RKO (cell line): ENCODE data around the gene LRRC27.

Source experiments
- DNase-seq: peaks from one replicate; pipeline ENCODE4 v3.0.0-alpha.2; 2016; ENCODE audit warnings: low spot score

The LRRC27 gene

DNA sequence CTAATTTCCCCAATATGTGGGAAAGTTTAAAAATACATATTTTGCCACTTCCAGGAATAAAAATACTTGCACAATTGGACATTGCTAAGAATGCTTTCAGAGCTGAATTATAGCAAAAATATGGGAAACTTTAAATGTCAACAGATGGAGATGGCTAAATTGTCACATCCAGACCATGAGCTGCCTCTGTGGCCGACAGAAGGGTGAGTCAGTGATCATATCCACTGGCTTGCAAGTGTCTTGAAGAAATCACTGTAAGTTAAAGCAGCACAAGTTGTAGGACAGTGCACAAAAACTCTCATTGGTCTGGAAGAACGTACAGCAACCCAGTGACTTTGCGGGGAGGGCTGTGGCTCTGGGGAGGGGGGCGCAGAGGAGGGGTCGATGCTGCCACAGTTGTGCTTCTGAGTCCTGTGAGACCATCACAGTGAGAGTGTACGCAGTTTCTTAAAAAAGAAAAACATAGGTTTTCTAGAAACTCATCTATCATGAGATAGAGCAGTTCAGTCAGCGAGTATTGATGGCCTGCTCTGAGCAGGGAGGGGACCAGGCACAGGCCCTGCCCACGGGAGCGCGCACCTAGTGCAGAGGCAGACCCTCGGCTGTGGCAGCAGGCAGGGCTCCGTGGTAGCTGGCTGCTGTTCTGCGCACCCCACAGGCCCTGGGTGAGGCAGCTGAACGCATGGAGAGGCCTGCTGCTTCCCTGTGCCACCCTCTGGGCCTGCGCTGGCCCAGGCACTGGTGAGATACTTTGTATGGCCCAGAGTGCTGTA, 25.5 kb downstream of the LRRC27 start:
- no peak for DNase-seq

DNA sequence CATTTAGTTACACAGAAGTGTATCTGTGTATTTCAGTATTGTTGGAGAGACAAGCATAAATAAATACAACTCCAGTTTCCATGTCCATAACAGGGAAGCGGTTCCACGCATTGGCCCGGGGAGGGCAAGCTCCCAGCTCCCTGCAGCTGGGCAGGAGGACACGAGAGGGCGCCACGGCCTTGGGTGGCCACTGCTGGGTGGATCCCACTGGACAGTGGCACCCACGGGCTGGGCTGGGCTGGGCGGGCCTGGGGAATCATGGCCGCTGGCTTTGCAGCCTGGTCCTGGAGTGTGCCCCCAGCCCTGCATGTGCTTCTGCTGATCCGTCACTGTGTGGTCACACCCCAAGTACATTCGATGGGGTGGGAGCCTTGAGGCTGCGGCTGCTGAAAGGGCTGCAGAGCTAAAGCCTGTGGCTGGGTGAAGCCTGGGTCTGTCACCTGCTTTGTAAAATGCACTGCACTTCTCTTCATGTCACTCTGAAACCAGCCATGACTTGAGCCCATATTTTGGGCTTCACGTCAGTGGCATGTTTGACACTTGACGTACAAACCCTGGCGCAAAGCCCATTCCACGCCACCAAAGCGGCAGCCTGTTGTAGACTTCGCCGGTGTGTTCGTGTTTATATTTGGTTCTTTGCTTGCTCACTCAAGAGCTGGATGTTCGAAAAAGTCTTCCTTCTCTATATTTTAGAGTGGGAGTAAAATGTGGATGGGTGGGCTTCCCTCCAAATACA, 27.5 kb downstream of the LRRC27 start:
- no peak for DNase-seq

DNA sequence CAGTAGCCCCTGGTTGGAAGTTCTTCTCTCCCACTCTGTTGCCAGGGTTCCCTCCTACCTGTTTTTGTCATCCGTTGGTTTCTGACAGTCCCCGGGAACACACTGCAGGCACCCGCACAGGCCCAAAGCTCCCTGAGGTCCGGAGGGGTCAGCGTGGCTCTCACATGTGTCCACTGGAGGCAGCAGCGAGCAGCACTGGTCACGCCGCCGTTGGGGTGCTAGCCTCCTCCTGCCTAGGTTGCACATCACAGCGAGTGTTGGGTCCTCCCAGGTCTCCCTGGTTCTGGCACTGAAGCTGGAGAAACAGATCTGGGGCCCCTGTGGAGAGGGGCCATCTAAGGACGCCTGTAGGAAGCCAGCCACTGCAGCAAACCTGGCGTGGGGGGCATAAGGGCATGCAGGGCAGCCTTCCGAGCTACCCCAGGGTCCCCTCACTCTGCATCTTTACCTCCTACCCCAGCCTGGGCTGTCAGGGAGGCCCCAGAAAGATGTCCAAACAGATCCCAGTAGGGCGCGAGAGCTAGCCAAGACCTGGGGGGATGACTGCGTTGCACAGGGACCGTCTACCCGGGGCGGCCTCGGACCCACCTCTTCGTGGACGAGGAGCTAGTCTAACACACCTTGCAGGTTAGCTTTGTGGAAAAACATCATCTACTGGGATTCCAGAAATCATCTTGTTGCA, 28.9 kb downstream of the LRRC27 start:
- peak; percentile 28 for DNase-seq

DNA sequence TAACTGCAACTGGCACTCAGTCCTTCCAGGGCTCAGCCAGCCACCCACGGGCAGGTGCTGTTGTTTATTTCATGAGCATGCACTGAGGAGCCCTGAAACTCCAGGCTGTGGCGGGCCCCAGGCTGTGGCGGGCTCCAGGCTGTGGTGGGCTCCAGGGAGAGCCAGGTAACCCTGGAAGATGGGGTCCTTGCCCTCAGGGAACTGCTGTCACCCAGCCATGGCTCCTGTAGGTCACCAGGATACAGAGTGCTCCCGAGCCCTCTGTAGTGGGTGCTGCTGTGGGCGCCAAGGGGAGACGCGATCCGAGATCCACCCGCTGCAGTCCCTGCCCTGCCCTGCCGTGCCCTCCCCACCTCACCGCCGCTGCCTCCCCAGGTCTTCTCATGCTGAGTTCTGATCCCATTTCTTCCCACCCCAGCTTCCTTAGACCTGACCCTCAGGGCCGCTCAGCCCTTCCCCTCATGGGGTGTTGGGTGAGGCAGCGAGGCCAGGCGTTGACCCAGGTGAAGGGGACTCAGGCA, 29.6 kb downstream of the LRRC27 start:
- DNase-seq: no peak

DNA sequence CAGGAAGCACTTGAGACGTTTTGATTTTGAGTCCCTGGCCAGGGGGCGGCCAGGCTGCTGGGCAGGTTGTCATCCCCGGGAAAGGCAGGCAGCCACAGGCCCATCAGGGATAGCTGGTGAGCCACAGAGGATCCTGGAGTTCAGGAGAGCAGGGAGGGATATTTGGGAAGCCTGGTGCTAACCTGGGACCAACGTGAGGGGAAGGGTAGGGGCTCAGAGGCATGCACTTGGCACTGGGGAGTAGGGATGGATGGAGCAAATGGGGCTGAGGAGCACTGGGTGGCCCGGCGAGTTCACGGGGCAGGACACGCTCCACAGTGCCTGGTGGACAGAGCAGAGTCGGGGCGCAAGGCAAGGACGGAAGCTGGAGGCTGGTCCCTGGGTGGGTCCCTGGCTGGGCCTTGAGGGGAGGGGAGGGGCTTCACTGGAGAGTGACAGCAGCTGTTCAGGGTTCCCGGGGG, 30.2 kb downstream of the LRRC27 start:
- DNase-seq: no peak

DNA sequence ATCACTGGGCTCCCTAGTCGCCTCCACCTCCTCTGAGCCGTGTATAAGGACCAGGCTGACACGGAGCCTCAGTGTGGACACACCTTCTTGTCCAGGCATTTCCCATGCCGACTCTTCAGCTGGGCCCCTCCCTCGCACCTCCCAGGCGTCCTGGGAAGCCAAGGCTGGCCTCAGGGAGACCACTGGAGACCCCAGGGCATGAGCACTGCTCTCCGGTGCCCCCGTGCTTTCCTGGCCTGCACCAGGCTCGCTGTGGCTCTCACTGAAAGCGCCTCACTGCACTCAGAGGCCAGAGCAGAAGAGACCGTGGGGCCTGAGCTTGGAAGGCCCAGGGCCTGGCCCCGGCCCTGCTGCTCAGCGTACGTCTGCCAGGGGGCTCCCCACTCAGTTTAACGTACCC, 31.4 kb downstream of the LRRC27 start:
- DNase-seq: no peak

DNA sequence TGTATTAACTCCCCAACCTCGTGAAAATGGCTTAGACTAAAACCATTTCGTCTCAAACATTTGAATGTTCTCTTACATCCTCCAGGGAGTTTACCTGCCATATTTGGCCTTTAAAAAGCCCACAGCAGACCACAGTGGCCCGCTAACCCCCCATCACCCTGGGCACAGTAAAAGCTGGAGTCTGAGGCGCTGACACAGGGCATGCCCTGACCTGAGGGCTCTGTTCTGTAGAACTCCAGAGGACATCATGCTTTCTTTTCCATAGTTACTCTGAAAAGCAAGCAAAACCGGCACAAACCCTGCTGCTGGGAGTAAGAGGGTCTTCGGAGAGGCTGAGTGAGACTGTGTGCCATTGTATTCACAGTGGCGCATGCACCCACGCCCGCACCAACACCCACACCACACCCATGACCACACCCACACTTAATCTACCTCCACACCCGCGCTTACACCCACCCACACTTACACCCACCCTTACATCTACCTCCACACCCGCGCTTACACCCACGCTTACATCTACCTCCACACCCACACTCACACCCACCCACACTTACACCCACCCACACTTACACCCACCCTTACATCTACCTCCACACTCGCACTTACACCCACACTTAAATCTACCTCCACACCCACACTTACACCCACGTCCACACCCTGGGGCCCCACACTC, 32.1 kb downstream of the LRRC27 start:
- DNase-seq: no peak

DNA sequence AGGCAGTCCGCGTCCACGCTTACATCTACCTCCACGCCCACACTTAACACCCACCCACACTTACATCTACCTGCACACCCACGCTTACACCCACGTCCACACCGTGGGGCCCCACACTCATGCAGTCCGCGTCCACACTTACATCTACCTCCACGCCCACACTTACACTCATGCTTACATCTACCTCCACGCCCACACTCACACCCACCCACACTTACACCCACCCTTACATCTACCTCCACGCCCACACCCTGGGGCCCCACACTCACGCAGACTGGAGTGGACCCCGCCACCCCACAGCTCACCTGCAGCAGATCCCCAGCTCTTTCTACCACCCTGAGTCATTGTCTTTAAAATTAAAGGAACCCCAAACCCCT, 32.6 kb downstream of the LRRC27 start:
- no peak for DNase-seq

DNA sequence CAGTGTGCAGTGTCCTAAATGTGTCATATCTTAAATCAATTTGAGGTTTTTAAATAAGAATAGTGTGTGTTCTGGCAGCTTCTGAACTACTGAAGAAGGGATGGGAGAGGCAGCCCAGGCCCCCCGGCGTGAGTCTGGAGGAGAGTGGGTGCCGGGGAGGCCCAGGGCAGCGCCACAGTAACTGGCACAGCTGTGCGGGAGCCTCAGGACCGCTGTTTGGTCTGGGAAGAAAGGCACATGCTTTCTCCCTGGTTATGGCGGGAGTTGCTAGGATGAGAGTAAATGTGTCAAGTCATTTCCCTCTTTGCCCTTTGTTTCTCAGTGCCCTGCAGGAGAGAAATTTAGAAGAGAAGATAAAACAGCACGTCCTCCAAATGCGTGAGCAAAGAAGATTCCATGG, 33.1 kb downstream of the LRRC27 start:
- no peak for DNase-seq

DNA sequence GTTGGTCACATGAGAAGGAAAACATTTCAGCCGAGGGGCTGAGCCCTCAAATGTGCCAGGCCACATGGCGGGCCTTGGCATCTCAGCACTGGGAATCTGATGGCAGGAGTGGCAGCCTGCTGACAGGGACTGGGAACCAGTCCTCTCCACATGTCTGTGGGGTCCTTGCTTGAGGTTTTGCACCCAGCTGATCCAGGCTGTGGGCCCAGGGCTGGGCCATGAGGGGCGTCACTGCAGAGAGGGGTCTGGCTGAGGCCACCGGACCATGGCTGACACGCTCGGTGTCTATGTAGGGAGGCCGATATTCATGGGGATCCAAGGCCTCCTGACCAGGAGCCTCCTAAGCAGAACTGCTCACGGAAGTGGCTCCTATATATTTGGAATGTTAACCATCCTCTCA, 34.0 kb downstream of the LRRC27 start:
- DNase-seq: no peak

DNA sequence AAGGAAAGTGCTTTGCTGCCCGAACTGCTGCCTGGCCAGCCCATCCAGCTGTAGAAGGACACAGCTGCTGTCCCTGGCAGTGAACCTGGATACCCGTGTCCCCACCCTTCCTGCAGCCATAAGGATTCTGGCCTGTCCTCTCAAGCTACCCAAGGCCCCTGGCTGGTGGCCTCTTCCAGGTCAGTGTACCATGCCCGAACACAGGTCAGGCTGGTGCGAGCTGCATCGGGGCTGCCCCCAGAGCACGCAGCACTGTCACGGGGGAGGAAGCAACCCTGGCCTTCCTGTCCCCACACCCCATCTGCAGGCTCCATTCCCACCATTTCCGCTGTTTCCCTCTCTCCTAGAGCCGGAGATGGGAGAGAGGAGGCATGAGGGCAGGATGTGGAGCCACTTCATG, 34.5 kb downstream of the LRRC27 start:
- no peak for DNase-seq

DNA sequence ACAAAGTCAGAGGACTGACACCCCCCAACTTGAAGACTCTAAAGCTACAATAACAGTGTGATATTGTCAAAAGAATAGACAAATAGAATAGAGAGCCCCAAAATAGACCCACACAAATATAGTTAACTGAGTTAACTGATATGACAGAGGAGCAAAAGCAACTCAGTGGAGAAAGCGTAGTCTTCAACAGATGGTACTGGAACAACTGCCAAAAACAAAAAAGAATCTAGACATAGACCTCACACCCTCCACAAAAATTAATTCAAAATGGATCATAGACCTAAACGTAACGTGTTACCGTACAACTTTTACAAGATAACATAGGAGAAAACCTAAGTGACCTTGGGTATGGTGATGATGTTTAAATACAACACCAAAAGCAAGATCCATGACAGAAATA, 36.4 kb downstream of the LRRC27 start:
- no peak for DNase-seq

DNA sequence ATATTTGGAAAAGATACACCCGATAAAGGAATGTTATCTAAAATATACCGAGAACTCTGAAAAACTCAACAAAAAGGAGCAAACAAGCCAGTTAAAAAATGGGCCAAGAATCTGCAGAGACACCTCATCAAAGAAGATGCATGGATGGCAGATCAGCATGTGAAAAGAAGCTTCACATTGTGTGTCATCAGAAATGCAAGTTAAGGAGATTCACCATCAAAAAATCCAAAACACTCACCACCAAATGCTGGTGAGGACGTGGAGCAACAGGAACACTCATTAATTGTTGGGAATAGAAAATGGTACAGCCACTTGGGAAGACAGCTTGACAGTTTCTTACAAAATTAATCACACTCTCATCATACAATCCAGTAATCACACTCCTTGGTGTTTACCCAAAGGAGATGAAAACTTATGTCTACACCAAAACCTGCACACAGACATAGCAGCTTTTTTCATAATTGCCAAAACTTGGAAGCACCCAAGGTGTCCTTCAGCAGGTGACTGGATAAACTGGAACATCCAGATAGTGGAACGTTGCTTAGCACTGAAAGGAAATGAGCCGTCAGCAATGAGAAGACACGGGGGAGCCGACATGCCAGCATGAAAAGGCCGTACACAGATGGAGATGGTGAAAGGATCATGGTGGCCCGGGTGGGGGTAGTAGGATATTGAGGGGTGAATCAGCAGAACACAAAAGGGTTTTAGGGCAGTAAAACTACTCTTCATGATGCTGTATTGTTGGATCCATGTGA, 37.1 kb downstream of the LRRC27 start:
- DNase-seq: no peak

DNA sequence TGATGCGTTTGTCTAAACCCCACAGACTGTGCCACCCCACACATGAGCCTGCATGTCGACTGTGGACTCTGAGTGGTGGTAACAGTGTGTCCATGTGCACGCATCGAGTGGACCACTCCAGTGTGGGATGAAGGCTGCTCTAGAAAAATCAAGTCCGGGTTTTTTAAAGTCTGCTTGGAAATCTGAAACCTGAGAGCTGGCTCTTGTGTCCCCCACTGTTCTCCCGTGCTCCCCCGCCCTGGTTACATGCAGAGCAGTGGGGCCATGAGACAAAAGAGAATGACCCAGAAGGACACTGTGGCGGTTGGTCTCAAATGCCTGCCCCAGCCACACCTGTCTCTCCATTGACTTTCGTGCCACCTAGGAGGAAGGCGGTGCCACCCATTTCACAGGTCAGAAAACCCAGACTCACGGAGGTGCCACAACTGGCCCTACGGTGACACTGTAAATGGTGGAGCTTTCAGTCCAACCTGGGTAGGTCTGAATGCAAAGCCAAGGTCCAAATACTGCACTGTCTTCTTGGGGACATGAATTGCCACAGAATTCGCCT, 37.7 kb downstream of the LRRC27 start:
- no peak for DNase-seq

DNA sequence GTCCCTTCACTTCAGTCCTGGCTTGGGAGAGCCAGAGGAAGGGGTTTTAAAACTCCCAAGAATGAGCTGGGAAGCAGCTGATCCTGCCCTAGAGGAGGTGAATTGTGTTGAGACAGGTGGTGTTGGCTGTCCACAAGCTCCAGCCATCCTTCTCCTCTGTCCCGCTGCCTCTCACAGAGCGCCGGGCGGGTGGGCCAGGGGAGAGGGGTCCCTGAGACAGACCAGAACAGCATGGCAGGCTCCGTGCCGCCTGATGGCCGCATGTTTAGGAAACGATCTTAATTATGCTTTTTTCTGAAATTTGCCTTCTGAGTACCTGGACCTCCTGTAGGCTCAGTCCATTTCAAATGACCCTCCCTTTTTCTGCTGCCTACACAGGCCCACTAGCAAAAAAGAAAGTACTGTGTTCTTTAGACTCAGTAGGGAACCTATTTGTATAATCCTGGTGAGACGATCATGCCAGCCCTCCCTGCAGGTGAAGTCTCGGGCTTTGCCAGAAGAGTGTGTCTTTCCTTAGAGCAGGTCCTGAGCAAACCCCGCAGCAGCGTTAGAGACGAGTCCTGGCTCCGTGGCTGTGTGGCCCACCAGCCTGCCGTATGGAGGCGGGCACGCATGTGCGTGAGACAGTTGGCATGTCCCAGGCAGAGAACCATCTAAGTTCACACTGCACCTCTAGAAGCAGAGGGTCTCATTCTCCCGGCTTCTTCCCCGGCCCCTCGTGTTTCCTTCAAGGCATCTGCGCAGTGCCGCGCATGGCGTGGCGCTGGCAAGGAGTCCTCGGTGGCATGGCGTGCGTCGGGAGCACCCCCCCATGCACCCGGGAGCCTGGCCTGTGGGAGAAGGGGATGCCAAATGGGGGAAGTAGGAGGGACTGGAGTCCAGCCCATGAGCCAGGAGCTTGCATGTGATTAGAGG, 38.7 kb downstream of the LRRC27 start:
- DNase-seq: no peak

DNA sequence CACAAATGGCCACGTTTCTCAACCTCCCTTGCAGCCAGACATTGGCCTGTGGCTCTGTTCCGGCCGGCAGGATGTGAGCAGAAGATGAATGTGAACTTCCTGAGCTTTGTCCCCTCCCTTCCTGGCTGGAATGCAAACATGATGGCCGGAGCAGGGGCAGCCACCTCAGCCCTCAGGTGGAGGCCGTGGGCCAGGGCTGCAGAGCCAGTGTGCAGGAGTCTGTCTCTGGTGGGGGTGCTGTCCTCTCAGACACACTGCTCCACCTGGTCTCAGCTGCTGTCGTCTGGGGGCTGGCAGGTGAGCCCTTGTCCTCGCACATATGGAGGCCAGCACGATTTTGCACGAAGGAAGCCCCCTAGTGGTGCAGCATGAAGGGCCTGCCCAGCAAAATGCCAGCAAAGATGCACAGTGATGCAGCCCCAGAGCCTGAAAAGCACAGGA, 39.7 kb downstream of the LRRC27 start:
- no peak for DNase-seq

DNA sequence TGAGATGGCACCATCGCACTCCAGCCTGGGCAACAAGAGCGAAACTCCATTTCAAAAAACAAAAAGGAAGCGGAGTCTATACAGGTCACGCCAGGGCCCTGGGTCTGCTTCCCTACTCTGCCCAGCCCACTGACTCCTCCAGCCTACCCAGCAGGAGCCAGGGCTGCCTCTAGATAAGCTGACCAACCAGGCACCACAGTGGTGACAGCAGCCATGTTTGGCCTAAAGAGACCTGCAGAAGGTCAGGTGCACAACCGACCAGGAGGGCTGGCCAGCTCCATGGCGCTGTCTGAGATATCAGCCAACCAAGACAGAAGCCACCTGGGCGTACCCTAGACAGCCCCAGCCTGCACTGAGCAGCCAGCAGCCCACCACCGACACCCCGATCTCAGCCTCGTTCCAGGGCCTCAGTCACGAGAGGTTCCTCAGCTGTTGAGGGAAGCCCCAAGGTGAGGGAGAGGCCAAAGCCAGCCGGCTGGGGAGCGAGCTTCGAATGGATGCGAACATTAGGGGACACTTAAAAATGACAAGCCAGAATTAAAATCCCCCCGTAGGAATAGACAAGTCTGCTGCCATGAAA, 40.6 kb downstream of the LRRC27 start:
- no peak for DNase-seq

DNA sequence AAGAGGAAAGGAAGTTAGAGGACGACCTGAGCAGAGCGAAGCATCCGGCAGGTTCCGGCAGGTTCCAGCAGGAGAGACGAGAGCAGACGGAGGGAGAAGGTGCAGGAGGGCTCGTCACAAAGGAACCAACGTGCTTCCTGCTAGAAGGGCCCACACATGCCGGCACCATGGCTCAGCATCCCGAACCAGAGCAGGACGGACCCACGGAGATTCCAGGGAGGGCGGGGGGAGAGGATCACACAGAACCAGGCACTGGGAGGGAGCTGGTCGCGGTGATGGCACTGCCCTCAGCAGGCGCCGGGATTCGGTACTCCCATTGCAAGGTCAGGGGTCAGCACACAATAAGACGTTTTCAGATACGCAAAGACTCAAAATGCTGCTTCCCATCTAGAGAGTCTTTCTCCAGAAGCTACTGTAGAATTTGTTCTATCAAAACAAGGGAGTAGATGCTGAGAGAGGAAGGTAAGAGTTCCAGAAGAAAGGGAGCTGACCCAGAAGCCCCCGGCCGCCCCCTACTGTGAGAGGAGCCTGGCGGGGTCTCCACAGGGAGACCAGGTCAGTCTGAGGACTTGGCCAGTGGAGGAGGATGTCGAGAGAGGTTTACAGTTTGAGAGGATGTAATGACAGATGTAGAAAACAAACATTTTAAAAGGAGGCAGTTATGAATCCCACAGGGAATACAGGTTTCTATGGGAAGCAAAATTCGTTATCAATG, 41.4 kb downstream of the LRRC27 start:
- DNase-seq: no peak

DNA sequence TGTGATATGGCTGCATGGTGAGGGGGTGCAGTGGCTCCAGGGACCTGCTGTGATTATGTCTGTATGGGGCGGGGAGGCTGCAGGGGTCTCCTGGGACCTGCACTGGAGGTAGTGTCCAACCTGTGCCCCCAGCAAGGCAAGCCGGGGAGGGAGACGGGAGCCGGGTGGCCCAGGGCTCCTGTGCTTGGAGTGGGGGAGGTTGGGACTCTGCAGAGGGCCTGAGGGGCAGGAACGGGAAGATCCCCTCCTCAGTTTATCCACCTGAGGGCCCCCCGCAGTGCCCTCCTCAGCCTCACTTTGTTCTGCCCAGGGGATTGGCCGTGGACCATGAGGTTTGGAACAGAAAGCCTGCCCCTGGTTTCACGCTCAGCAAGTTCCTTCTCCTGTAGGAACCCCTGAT, 42.2 kb downstream of the LRRC27 start:
- no peak for DNase-seq
